Activated CD8-positive, alpha-beta memory T cell treated with anti-CD3 and anti-CD28 coated beads, Interleukin-2, amount 50 U/mL, for 1 hour (primary cell): ENCODE data around the gene OR51E1.

Source experiments
- DNase-seq: peaks from one replicate; pipeline ENCODE4 v3.0.0-alpha.2; 2020; ENCODE audit errors: extremely low read depth

The OR51E1 gene, protein sequence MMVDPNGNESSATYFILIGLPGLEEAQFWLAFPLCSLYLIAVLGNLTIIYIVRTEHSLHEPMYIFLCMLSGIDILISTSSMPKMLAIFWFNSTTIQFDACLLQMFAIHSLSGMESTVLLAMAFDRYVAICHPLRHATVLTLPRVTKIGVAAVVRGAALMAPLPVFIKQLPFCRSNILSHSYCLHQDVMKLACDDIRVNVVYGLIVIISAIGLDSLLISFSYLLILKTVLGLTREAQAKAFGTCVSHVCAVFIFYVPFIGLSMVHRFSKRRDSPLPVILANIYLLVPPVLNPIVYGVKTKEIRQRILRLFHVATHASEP

DNA sequence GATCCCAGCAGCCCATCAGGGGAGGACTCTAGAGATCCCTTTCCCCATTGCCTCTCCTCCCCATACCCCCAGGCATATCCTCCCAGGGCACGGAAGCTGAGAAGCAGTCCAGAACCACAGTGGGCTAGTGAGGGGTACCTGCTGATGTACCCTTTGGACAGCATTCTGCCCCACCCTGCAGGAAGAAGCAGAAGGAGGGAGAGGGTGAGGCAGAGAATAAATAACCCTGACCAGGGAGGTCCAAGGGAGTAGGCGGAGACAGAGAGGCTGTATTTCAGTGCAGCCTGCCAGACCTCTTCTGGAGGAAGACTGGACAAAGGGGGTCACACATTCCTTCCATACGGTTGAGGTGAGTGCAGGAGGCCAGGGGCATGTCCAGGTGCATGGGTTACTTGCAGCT, at the start of gene OR51E1:
Gene OR51E1, plus strand, starts transcription at position 301 of the 400 bp plus-strand sequence. CDS start 8,545 bp downstream, outside the sequence.
- DNase-seq = no peak

DNA sequence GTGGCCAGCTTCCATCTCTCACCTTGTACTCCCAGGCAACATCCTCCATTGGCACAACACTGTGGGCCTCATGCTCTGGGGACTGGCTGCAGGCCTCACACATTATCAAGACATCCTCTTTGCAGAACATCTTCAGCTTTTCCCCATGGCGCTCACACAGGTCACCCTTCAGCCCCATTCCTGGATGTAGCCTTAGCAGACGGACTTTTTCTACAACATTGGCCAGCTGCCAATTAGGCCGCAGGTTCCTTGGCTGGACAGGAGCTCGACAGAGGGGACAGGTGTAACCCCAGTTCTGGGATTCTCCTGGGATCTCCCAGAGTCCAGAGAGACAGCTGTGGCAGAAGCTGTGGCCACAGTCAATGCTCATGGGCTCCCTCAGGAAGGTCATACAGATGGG, 38.7 kb upstream of the OR51E1 start:
- no peak for DNase-seq

DNA sequence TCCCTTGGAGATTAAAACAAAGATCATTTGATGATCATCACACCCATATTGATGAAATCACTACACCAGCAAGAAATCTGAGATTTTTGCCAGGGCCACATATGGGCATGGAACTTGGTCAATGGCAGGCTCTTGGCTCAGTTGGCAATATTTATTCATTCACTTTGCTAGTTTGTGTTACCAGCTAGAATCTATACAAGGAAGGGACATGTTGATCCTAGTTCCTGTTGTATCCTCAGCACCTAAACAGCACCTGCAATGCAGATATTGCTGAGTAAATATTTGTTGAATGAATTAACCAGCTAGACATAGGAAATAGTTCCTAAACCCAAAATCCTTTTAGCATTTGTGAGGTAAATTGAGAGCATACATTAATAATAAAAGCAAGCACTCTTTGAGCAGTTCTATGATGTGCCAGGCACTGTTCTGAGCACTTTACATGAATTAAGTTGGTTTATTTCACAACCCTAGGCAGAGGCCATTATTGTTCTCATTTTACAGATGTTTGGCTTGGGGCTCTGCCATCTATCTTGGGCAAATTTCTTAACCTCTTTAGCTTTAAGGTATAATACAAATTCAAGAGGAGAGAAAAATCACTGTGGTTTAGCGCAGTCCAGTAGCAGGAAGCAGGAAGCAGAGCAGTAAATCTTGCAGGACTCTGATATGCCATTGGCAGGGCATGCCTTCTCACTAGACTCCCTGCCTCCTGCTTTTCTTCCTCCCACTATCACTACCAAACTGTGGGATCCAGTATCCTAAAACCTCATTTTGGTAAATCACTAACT, 37.4 kb upstream of the OR51E1 start:
- no peak for DNase-seq

DNA sequence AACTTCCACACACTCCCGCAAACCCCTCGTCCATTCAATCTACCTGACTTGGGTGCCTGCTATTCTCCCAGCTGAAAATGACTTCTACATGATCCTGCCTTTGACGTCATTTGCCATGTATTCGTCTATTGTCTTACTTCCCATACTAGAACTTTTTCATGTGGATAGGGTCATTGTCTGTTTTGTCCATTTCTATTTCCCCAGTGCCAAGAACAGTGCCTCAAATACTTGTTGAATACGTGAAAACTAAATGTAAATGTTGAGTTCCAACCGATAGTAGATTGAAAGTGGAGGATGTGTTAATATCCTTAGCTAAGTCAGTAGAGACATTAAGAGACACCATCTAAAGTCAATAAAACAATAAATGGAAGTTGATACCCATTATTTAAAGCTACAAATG, 36.7 kb upstream of the OR51E1 start:
- no peak for DNase-seq

DNA sequence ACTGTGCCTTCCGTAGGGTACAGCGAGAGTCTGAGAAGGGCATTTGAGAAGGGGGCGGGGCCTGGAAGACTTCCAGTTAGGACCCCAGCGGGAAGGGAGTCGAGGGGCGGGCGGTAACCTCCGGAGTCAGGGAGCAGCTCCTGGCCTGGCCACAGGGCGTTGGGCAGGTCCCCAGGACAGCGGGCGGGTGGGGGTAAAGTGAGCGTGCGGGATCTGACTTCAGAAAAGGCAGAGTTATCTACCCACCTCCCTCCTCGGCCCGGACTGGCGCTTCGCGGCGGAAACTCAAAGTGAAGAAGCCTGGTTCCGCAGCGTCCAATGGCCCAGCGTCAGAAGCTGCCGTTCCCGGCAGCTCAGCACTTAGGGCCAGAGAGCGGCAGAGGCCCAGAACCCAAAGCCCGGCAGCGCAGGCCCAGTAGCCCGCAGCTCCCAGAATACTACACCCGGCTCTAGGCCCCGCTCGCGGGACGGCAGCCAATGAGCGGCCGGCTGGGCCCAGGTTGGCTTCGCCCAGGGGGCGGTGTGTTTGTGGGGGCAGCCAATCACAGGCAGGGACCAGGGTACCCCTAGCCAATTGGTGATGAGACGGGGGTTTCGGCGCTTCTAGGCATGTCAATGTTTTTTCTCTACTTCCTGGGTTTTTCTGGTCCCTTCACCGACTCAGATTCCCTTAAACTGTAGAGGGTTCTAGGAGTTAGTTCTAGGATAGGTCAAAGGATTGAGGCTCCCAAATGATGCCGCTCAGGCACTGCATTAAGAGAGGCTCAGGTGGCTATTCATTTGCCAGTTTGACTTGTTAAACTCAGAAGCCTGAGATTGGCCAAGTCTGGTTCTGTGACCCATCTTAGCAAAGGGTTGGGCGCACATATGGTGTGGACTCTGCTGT, 35.8 kb upstream of the OR51E1 start, which contains the start of gene TRIM68:
Gene TRIM68, minus strand, starts transcription at position 451 of the 886 bp plus-strand sequence. CDS start 2,727 bp downstream, outside the sequence.
- peak; percentile 77 for DNase-seq

DNA sequence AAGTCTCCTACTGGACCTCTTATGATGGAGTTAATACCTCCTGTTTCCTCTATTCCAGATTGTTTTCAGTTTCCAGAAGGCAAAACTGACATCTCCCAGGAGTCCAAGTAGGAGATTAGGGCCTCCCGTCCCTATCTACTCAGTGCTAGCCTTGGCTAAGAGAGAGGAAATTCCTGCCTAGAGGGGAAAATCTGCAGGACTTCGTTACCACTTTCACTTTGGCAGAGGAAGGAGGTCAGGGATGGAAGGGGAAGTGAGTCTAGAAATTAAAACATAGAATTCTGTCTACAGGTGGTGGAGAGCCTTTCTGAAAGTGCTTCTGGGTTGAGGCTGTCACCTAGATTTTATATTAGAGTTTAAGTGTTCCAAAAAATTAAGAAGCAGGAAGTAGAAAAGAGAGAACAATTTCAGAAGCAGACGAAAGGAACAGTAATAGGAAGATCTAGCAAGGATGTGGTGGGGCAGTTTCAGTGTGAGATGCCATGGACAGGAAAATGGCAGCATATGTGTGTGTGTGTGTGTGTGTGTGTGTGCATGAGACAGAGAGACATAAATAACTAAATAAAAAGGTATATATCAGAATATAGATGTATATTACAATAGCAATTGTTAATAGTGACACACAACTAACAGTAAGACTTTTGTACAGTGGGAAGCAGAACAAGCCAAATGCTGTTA, 33.4 kb upstream of the OR51E1 start:
- no peak for DNase-seq

DNA sequence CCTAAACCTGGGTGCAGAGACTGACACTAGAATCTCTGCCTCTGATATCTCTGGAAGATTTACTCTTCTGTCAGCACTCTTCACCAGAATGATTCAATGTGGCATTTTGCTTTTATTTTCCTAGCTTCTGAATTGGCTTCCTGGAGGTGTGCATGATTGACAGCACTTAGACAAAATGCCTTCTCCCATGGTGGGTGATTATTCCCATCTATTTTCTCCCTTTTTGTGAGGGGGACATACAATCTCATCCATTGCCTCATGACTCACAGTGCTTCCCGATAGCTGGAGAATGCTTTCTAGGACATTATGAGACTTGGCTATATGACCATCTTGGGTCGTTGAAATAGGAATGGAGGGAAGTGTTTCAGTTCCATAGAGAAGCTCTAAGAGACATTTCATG, 31.8 kb upstream of the OR51E1 start:
- no peak for DNase-seq

DNA sequence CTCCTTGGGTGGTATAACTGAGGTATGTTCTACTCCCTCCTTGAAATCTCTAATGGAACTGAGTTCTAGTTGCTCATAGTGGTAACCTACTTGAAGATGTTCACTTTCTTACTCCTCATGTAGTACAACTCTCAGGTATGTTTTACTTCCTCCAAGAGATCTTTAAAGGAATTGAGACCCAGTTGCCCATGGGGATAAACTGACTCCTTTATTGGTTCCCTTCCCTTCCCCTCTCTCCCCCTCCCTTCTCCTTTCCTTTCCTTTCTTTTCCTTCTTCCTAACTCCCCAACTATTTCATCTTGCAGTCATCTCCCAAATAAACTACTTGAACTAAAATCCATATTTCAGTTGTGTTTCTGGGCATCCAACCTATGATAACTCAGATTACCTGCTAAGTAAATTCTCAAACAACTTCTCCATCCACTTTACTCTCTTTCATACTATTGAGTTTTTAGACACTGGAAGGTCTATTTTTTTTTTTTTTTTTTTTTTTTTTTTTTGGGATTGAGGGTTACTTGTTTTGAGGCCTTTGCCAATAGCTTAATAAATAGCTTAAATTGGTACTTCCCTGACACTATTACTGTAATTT, 27.8 kb upstream of the OR51E1 start:
- DNase-seq = no peak

DNA sequence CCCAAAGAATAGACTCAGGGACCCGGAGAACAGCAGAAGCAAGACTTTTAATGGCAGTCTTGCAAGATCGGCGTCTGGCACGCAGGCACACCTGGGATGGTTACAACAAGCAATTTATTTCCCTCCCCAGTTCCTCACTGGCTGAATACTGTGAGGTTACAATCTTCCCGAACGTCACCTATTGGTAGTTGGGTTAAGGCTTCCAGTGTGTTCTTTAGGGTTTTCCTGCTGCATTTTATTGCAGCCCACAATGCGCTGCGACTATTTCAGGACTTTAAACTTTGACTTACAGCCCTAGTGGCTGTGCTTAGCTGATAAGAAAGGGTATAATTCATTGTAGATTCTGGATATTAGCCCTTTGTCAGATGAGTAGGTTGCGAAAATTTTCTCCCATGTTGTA, 24.3 kb upstream of the OR51E1 start:
- no peak for DNase-seq

DNA sequence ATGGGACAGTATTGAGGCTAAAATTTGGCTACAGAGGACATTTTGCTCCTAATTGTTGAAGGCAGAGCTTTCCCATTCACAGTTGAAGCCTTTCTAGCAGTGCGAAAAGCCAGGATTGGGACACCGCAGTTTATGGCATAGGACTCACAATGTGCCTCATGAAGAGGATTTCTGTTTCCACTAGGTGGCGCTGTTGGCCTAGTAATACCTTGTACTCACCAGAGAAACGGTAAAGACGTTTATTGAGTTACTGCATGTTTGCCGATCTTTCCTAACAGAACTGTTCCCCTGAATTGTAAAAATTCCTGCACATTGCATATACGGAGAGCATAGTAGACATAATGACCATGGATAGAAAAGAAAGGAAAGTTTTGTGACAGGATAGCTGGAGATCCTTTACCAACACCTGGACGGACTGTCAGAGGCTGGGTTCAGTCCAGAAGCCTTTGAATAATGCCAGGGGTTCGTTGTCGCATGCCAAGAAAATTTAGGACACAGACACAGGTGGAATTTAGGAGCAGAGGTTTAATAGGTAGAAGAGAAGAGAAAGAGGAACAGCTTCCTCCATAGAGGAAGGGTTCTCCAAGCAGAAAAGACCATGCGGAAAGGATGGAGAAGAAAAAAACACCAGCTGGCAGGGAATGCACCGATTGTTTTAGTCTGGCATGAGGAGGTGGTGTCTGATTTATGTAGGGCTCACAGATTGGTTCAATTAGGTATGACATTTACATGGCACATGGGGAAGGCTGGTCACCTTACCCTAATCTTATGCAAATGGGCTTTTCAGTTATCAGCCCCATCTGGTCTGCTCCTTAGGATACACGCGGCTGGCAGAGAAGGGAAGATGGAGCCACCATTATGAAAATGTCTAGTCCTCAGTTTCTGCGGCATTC, 17.3 kb upstream of the OR51E1 start:
- no peak for DNase-seq

DNA sequence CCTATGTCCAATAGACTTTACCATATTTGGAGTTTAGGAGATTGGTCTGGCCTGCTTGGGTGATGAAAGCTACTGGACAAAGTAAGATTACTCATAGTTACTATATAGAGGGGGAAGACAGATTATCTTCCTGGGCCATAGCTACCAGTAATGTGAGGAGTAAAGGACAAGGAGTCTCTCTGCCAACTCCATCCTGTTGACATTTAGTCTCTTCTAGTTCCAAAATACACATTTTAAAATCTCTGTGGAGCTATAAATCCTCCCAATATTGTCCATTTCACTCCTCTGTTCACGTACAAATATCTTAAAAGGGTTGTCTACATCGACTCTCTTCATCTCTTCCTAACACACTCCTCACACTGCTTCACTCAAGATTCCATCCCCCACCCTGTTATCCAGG, 7.6 kb upstream of the OR51E1 start:
- no peak for DNase-seq

DNA sequence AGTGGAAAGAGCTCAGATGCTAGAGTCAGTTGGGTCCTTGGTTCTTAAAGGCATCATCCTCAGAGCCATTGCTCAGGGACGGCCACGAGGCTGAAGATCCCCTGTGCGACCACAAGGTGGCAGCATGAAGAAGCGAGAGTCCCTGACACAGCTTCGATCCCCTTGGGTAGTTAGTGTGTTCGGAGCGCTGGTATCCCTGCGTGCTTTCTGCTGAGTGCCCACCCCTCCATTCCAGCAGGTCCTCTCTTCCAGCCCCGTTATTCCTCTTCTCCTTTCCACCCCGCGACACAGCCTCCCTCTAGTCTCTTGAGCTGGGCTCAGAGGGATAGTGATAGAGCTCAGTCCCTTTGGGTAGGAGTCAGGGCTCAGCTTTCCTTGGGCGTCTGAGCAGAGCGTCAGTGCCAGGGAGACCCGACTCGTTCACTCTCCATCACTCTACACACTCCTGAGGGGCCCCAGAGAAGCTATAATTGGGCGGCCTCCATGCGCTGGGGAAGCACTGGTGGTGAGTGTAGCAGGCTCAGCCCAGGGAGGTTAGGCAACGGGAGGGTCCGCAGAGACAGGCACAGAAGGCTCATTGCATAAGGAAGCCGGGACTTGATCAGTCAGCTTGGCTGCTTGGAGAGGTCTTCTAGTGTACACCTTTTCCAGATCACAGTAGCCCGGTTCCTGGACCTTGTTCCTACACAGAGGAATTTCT, 6.7 kb upstream of the OR51E1 start, which contains the start of gene OR51D1:
Gene OR51D1, plus strand, starts transcription at position 516 of the 700 bp plus-strand sequence. CDS start 2,314 bp downstream, outside the sequence.
- peak; percentile 7 for DNase-seq

DNA sequence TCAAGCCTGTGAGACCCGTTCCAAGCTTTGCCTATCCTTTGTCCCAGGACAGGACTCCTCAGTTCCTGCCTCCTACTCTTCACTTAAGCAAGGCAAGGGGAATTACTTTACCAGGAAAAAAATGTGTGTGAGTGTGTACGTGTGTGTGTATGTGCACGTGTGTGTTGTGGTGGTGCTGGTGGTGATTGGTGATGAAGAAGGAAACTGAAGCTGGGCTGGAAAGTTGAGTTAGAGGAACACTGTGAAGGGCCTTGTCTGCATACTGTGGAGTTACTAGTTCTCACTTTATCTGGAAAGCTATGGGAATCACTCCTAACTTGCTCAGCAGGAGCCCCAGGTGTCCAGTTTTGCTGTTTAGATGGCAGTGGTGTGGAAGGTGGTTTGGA, 6.1 kb upstream of the OR51E1 start:
- DNase-seq = no peak

DNA sequence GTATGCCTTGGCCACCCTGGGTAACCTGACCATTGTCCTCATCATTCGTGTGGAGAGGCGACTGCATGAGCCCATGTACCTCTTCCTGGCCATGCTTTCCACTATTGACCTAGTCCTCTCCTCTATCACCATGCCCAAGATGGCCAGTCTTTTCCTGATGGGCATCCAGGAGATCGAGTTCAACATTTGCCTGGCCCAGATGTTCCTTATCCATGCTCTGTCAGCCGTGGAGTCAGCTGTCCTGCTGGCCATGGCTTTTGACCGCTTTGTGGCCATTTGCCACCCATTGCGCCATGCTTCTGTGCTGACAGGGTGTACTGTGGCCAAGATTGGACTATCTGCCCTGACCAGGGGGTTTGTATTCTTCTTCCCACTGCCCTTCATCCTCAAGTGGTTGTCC, 3.9 kb upstream of the OR51E1 start:
- no peak for DNase-seq

DNA sequence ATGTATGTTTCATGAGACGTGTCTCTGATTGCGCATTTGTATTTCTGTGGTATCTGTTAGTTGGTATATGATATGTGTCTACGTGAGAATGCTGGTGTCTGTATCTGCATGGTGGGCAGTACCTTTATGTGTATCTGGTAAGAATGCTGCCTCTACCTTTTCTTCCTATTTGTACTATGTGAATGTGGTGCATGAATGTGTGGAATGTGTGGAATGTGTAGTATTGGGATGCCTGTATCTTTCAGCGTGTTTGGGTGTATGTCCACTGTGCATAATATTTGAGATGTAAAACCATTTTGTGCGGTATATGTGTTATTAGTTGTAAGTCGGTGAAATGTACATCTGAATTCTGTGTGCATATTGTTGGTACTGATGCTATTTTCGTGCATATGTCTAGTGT, 2.3 kb upstream of the OR51E1 start:
- no peak for DNase-seq

DNA sequence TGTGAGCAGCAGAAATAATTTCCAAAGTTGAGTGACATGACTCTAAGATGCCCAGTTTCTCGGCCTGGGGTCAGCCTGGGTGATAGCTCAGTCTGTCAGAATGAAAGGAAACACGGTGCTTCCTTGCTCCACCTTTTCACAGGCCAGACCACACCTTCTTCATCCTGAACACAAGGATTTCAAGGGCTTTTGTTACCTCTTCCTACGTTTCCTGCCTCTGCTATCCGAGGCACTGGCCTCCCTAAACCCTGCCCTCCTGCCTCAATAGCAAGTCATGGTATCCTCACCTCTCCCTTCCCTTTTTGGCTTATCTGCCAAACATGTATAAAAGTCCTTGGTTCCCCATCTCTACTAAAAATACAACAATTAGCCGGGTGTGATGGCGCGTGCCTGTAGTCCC, 1.7 kb upstream of the OR51E1 start:
- no peak for DNase-seq

DNA sequence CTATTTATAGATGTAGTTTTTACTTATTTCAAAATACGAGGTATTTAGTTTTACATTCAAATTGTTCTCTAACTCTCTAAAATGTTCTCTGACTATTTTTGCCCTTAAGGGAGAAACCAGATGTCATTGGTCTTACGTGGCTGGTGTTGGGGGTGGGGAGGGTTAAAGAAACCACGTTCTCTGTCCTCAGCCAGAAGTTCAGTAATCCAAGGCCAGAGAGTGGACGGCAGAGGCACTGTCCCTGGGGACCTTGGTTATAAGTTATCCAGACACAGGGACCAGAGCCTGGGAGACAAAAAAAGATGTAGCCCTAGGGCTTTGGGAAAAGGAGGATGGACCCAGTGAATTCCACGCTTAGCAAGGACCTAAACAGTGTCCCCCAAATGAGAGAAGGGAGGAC, 706 bp upstream of the OR51E1 start:
- DNase-seq = no peak

DNA sequence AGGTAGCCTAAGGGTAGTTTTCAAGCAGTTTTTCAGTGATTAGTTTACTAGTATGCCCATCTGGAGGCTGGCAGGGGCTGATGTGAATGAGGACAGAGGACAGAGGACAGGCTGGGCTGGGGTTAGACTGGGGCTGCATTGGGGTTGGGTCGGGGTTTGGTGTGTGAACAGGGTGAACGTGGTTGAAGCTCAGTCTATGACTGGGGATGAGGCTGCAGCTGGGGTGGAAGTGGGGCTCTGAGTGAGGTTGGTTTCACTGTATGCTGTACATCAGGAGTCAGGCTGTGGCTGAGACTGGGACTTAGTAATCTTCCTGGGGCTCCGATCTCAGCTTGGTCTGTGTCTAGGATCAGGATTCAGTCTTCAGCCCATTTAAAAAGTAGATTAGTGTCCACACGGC, 451 bp downstream of the OR51E1 start:
- DNase-seq = no peak

DNA sequence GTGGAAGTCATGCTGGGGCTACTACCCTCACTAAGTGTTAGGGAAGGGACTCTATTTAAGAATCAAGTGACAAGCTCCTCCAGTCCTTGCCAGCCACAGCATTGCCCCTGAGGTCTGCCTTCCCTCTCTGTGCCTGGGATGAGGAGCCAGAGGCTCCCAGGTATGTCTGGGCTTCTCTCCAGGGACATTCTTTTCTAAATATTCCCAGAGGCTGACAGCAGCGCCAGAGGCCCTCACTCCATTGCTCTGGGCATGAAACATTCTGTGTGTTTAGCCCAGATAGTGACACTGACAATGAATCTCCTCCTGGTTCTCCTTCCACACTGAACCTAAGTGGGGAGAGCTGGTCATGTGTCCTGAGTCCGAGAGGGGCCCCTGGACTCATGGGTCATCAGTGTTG, 2.2 kb downstream of the OR51E1 start:
- no peak for DNase-seq
